Brain microvascular endothelial cell (primary cell): Measurements from ENCODE around the gene NXPE4.

Source experiments
- DNase-seq: peaks from one replicate; pipeline ENCODE4 v3.0.0-alpha.2; 2020
- H3K27ac ChIP-seq: fragments of 250-450 bp; sonication (Bioruptor Pico); 2 replicates; pipeline ENCODE4 v1.5.1; 2020; ENCODE audit warnings: mild to moderate bottlenecking, moderate library complexity
- H3K27me3 ChIP-seq: fragments of 250-450 bp; sonication (Bioruptor Pico); replicated peaks from 2 replicates; pipeline ENCODE4 v1.5.1; 2020; ENCODE audit warnings: mild to moderate bottlenecking
- H3K36me3 ChIP-seq: fragments of 250-450 bp; sonication (Bioruptor Pico); replicated peaks from 2 replicates; pipeline ENCODE4 v1.5.1; 2020; ENCODE audit warnings: mild to moderate bottlenecking
- H3K4me3 ChIP-seq: 2 replicates; pipeline ENCODE4 v1.5.1; 2011; ENCODE audit warnings: low read depth, mild to moderate bottlenecking, control low read depth, low read length, moderate library complexity
- in situ Hi-C: cut with HindIII; loops from 2 replicates; pipeline ENCODE4 v1.10.0; 2017; ENCODE audit warnings: low sequenced_read_pairs, low pct_ligation_motif_present
- TF ChIP-seq, protein P1 (sequence below): IDR thresholded peaks from 2 replicates; pipeline ENCODE4 v1.5.1; 2011; ENCODE audit warnings: low read depth, mild to moderate bottlenecking, moderate library complexity, low read length, control low read depth, inconsistent platforms; ENCODE audit errors: missing control alignments

NXPE4 gene

GRCh38 chr11:114569801-114570200 is 25.8 kb downstream of the NXPE4 start:
- Histone ChIP-seq H3K27me3 (no peaks in the 10 kb centered on the region), H3K27ac (no peak overlapping the region), H3K36me3 (no peaks in the 10 kb centered on the region), H3K4me3 (no peak overlapping the region)
- TF ChIP-seq, protein P1, sequence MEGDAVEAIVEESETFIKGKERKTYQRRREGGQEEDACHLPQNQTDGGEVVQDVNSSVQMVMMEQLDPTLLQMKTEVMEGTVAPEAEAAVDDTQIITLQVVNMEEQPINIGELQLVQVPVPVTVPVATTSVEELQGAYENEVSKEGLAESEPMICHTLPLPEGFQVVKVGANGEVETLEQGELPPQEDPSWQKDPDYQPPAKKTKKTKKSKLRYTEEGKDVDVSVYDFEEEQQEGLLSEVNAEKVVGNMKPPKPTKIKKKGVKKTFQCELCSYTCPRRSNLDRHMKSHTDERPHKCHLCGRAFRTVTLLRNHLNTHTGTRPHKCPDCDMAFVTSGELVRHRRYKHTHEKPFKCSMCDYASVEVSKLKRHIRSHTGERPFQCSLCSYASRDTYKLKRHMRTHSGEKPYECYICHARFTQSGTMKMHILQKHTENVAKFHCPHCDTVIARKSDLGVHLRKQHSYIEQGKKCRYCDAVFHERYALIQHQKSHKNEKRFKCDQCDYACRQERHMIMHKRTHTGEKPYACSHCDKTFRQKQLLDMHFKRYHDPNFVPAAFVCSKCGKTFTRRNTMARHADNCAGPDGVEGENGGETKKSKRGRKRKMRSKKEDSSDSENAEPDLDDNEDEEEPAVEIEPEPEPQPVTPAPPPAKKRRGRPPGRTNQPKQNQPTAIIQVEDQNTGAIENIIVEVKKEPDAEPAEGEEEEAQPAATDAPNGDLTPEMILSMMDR: no peak
- in situ Hi-C loops: no loop called here
- no peak for DNase-seq

- TF ChIP-seq, protein P1: no peak
- Histone ChIP-seq H3K4me3 (no peak overlapping the region), H3K36me3 (no peaks in the 10 kb centered on the region), H3K27me3 (no peaks in the 10 kb centered on the region), H3K27ac (no peak overlapping the region)
- DNase-seq: no peak
- in situ Hi-C loops: no loop called here
These were observed 29.3 kb downstream of the NXPE4 start for GRCh38 chr11:114566276-114566675.

DNA sequence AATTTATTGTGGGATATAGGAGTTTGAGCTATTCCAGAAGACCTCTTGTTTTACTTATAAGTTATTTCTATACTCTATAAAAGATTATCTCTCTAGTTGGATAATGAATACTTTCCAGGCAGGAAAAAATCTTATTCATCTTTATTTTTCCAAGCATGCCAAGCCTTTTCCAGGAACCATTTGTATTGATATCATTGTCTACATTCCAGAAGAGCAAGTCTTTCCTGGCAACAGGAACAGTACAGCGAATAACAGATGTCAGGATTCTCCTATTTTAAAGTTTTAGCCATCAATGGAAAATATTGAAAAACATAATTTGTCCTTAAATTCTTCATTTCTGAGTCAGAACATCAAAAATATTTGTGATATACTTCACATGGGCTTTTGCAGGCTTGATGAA is 30.8 kb downstream of the NXPE4 start:
- Histone ChIP-seq H3K36me3 (no peaks in the 10 kb centered on the region), H3K27me3 (no peaks in the 10 kb centered on the region), H3K27ac (no peak overlapping the region), H3K4me3 (no peak overlapping the region)
- DNase-seq: no peak
- TF ChIP-seq, protein P1: no peak
- in situ Hi-C loops: no loop called here

- Histone ChIP-seq H3K27me3 (no peaks in the 10 kb centered on the region), H3K36me3 (no peaks in the 10 kb centered on the region), H3K4me3 (no peak overlapping the region), H3K27ac (no peak overlapping the region)
- TF ChIP-seq, protein P1: no peak
- DNase-seq: no peak
- in situ Hi-C loops: no loop called here
These were observed 32.5 kb downstream of the NXPE4 start for GRCh38 chr11:114563077-114563476.

DNA sequence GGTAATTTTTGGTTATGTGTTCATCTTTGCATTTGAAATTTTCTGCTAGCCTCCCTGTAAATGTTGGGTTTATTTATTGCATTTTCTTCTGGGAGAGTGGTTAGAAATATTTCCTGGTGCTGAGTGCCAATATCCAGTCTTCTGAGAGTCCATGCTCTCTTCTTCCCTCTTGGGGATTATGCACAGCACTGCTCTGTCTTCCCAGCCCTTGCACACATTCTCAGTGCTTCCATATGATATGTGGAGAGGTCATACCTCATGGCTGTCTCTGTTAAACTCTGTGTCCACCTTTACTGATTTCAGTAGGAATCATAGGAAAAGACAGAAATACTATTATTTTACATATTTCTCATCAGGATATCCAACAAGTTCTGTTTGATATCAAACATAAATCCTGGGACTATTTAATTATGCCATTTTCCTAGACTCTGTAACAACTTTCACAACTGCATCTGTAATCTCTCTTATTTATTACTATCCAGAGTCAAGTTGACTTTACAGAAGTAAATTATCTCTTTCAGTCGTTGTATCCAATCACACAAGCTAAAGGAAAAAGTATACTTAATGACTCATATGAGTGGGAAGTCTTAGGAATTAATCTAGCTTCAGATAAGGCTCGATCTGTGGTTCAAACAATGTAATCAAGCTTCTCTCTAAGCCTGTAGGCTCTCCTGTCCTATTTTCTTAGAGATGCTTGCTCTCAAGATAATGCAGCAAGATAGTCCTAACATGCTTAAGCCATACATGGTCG is 33.2 kb downstream of the NXPE4 start:
- TF ChIP-seq, protein P1: no peak
- no peak for DNase-seq
- H3K27me3 ChIP-seq: no peaks in the 10 kb centered on the region

More for the DNA sequence above, 33.2 kb downstream of the NXPE4 start:
- Histone ChIP-seq H3K27ac (no peak overlapping the region), H3K4me3 (no peak overlapping the region), H3K36me3 (no peaks in the 10 kb centered on the region)
- in situ Hi-C loops: no loop called here
